Stimulated activated CD4-positive, alpha-beta T cell treated with anti-CD3 and anti-CD28 coated beads, Interleukin-1b, Interleukin-23, amount 100 ng/mL, for 48 hours (primary cell): ENCODE measurements around the gene LETM1.

ENCODE experiments used
- DNase-seq: peaks from one replicate; pipeline ENCODE4 v3.0.0-alpha.2; 2020

Gene LETM1

GRCh38 chr4:1773754-1774153, 82.2 kb downstream of the LETM1 start:
- no peak for DNase-seq

GRCh38 chr4:1772853-1773538, 83.0 kb downstream of the LETM1 start:
- no peak for DNase-seq

GRCh38 chr4:1771555-1772305, 84.2 kb downstream of the LETM1 start:
- DNase-seq, result no peak

- DNase-seq, result no peak
Measured at GRCh38 chr4:1770791-1771231, 85.1 kb downstream of the LETM1 start.

GRCh38 chr4:1770245-1770644, 85.7 kb downstream of the LETM1 start:
- DNase-seq, result no peak

- DNase-seq, result no peak
Measured at GRCh38 chr4:1769692-1770091, 86.3 kb downstream of the LETM1 start.

- no peak for DNase-seq
Measured at GRCh38 chr4:1768367-1769034, 87.5 kb downstream of the LETM1 start.

- DNase-seq, result no peak
Measured at GRCh38 chr4:1767770-1768366, 88.1 kb downstream of the LETM1 start.

GRCh38 chr4:1767061-1767769, 88.7 kb downstream of the LETM1 start:
- no peak for DNase-seq

GRCh38 chr4:1766106-1767060, 89.6 kb downstream of the LETM1 start:
- DNase-seq, result no peak

GRCh38 chr4:1765409-1766072, 90.4 kb downstream of the LETM1 start:
- DNase-seq, result no peak

GRCh38 chr4:1764670-1765069, 91.3 kb downstream of the LETM1 start:
- DNase-seq, result no peak

- DNase-seq, result no peak
Measured at GRCh38 chr4:1763550-1764080, 92.3 kb downstream of the LETM1 start.

GRCh38 chr4:1763070-1763549, 92.8 kb downstream of the LETM1 start:
- DNase-seq, result no peak

GRCh38 chr4:1762264-1763010, 93.5 kb downstream of the LETM1 start:
- DNase-seq, result no peak
